IMR-90 (cell line): ENCODE results near the gene C2CD4C. TPM values are rescaled to one million over a fixed set of nuclear protein-coding genes. Genes with fewer than 3 reads are reported as not detected.
"Not testable (repeated sequence)": the region's sequence is repeated elsewhere in the genome, so short reads cannot be mapped to it uniquely, and the experiment has no call there.

Source experiments
- ATAC-seq: fragments of 200-7000 bp; cut with Tn5 transposase; 2 replicates; pipeline ENCODE4 v1.9.1; 2020; ENCODE audit warnings: low read depth, mild to moderate bottlenecking, moderate library complexity
- BruUV-seq: library from RNA; stranded (reverse); fragments of 400-500 nt; replicated peaks from 2 replicates; lab custom pipeline; 2021; lab: Mats Ljungman, UMichigan
- CTCF ChIA-PET: fragments of 300-600 bp; formaldehyde crosslinking; extraction: SDS; loops from one replicate; lab custom pipeline; 2021; ENCODE audit warnings: antibody characterized with exemption; lab: Yijun Ruan, JAX
- POLR2A ChIA-PET: fragments of 300-600 bp; sonication (Branson Sonifier 250); formaldehyde crosslinking; loops from one replicate; lab custom pipeline; 2022; ENCODE audit warnings: antibody characterized with exemption; ENCODE audit not compliant: unreplicated experiment; lab: Charles Lee
- DNase-seq: peaks from one replicate; pipeline ENCODE4 v3.0.0; 2013
- H2AFZ ChIP-seq: replicated peaks from 2 replicates; pipeline ENCODE3; 2013; ENCODE audit warnings: low read length, mild to moderate bottlenecking; ENCODE audit not compliant: poor library complexity
- H2AK5ac ChIP-seq: 2 replicates; pipeline ENCODE4 v1.6.1; 2013; ENCODE audit warnings: low read depth, low read length, inconsistent platforms
- H2AK9ac ChIP-seq: replicated peaks from 2 replicates; pipeline ENCODE3; 2013; ENCODE audit warnings: mild to moderate bottlenecking, low read depth, low read length, moderate library complexity; ENCODE audit not compliant: poor library complexity
- H2BK120ac ChIP-seq: 2 replicates; pipeline ENCODE4 v1.6.1; 2013; ENCODE audit warnings: low read depth, low read length, inconsistent platforms
- H2BK15ac ChIP-seq: 3 replicates; pipeline ENCODE4 v1.6.1; 2013; ENCODE audit warnings: low read depth, low read length, inconsistent platforms
- H2BK20ac ChIP-seq: 2 replicates; pipeline ENCODE4 v1.6.1; 2013; ENCODE audit warnings: low read depth, mild to moderate bottlenecking, inconsistent platforms, low read length, moderate library complexity
- H2BK5ac ChIP-seq: 2 replicates; pipeline ENCODE4 v1.6.1; 2013; ENCODE audit warnings: mild to moderate bottlenecking, low read depth, low read length, inconsistent platforms; ENCODE audit not compliant: poor library complexity, severe bottlenecking
- H3K14ac ChIP-seq: replicated peaks from 2 replicates; pipeline ENCODE4 v1.6.1; 2013; ENCODE audit warnings: low read depth, low read length, inconsistent platforms
- H3K18ac ChIP-seq: 2 replicates; pipeline ENCODE4 v1.6.1; 2013; ENCODE audit warnings: low read depth, low read length, control low read depth
- H3K23ac ChIP-seq: 2 replicates; pipeline ENCODE4 v1.6.1; 2013; ENCODE audit warnings: low read depth, low read length, inconsistent platforms
- H3K27ac ChIP-seq: 2 replicates; pipeline ENCODE4 v1.5.1; 2013; ENCODE audit warnings: mild to moderate bottlenecking, control low read depth, low read length; ENCODE audit not compliant: insufficient read depth
- H3K27me3 ChIP-seq: 2 replicates; pipeline ENCODE4 v1.6.1; 2013; ENCODE audit warnings: low read length; ENCODE audit not compliant: control insufficient read depth, insufficient read depth
- H3K36me3 ChIP-seq: 2 replicates; pipeline ENCODE4 v1.6.1; 2013; ENCODE audit warnings: low read length, mixed read lengths; ENCODE audit not compliant: control insufficient read depth, insufficient read depth
- H3K4ac ChIP-seq: 2 replicates; pipeline ENCODE4 v1.6.1; 2013; ENCODE audit warnings: low read depth, low read length, inconsistent platforms
- H3K4me1 ChIP-seq: 2 replicates; pipeline ENCODE4 v1.6.1; 2013; ENCODE audit warnings: low read length, mixed read lengths; ENCODE audit not compliant: control insufficient read depth, insufficient read depth
- H3K4me2 ChIP-seq: 2 replicates; pipeline ENCODE4 v1.6.1; 2013; ENCODE audit warnings: low read depth, mild to moderate bottlenecking, control low read depth, low read length, moderate library complexity
- H3K4me3 ChIP-seq: 2 replicates; pipeline ENCODE4 v1.5.1; 2013; ENCODE audit warnings: low read depth, mild to moderate bottlenecking, control low read depth, low read length, moderate library complexity; ENCODE audit not compliant: insufficient read depth
- H3K56ac ChIP-seq: 2 replicates; pipeline ENCODE4 v1.6.1; 2013; ENCODE audit warnings: low read length, inconsistent platforms; ENCODE audit not compliant: insufficient read depth; ENCODE audit errors: extremely low read depth
- H3K79me1 ChIP-seq, 2 experiments: 2 replicates each; pipeline ENCODE4 v1.6.1; 2013; ENCODE audit warnings: low read length in 2 of 2, inconsistent platforms in 1 of 2, low read depth in 1 of 2
- H3K9ac ChIP-seq: 2 replicates; pipeline ENCODE4 v1.6.1; 2013; ENCODE audit warnings: low read depth, low read length, control low read depth
- H3K9me1 ChIP-seq: 2 replicates; pipeline ENCODE4 v1.6.1; 2013; ENCODE audit warnings: low read length, inconsistent platforms; ENCODE audit not compliant: insufficient read depth
- H3K9me3 ChIP-seq: 2 replicates; pipeline ENCODE4 v1.6.1; 2013; ENCODE audit warnings: low read length; ENCODE audit not compliant: control insufficient read depth, insufficient read depth
- H4K20me1 ChIP-seq: 2 replicates; pipeline ENCODE4 v1.6.1; 2013; ENCODE audit warnings: low read length, inconsistent platforms; ENCODE audit not compliant: insufficient read depth
- H4K5ac ChIP-seq: 2 replicates; pipeline ENCODE4 v1.6.1; 2013; ENCODE audit warnings: mild to moderate bottlenecking, low read depth, low read length, control low read depth
- H4K8ac ChIP-seq, 2 experiments: 2 replicates each; pipeline ENCODE4 v1.6.1; 2013; ENCODE audit warnings: low read depth in 2 of 2, low read length in 2 of 2, control low read depth in 1 of 2, inconsistent platforms in 1 of 2
- H4K91ac ChIP-seq: 2 replicates; pipeline ENCODE4 v1.6.1; 2013; ENCODE audit warnings: low read depth, low read length, inconsistent platforms; ENCODE audit not compliant: insufficient read depth
- WGBS, 2 experiments: methylation state at CpG; one replicate each; pipeline versions ENCODE4 v1.1.5 to v1.1.7; 2013; ENCODE audit warnings: missing lambda C conversion rate in 2 of 2; ENCODE audit not compliant: insufficient read length in 1 of 2; ENCODE audit errors: extremely low coverage in 2 of 2; 5-methylcytosine and 5-hydroxymethylcytosine counted together
- dilution Hi-C: fragments of 300-500 bp; cut with HindIII; formaldehyde crosslinking; loops from one replicate; pipeline ENCODE4 v1.14.3; 2018; ENCODE audit warnings: low sequenced_read_pairs; ENCODE audit not compliant: unreplicated experiment
- in situ Hi-C: fragments of 300-500 bp; cut with MboI; formaldehyde crosslinking; loops from 3 replicates; pipeline ENCODE4 v1.14.3; 2019; ENCODE audit warnings: low sequenced_read_pairs, inconsistent platforms, mixed read lengths
- intact Hi-C: fragments of 100-400 bp; cut with micrococcal nuclease; formaldehyde crosslinking; loops from 2 replicates; pipeline ENCODE4 v1.10.0; 2022
- polyA plus RNA-seq, 3 experiments: library from polyadenylated mRNA; depleted of rRNA; stranded (reverse); fragments of >200 nt; gene quantifications; 2 replicates each; pipeline ENCODE4 v1.2.3, GENCODE V29; 2012; ENCODE audit warnings: low replicate concordance in 1 of 3
- total RNA-seq: library from RNA; depleted of rRNA; stranded (reverse); fragments of >200 nt; gene quantifications from 2 replicates; pipeline ENCODE4 v1.2.3, GENCODE V29; 2012

The C2CD4C gene
- total and polyA plus RNA-seq, 2 of the 4 experiments (the other 2 are of a cell fraction) = under 0.01 to 0.07 TPM

DNA sequence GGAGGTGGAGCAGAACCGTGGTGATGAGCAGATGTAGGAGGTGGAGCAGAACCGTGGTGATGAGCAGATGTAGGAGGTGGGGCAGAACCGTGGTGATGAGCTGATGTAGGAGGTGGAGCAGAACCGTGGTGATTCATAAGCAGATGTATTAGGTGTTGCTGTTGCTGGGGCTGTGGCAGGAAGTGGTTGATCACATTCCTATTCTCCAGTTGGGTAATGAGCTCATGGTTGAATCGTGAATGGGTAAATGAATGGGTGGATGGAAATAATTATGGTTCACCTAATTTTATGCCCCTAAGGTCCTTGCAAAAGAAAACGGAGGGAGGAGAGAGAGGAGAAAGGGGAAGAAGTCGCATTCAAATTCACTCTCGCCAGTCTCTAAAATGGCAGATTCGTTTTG, 26.4 kb downstream of the C2CD4C start:
- in situ Hi-C loops, H3K9ac ChIP-seq, H4K5ac ChIP-seq, H3K4me2 ChIP-seq, H2BK120ac ChIP-seq, H3K27ac ChIP-seq, H2AK5ac ChIP-seq, H3K56ac ChIP-seq, CTCF ChIA-PET, H3K9me3 ChIP-seq, H3K9me1 ChIP-seq, H4K20me1 ChIP-seq, H3K4ac ChIP-seq, H3K18ac ChIP-seq, H4K8ac ChIP-seq, ATAC-seq, dilution Hi-C loops, H2BK15ac ChIP-seq, H3K27me3 ChIP-seq, H4K91ac ChIP-seq, H3K14ac ChIP-seq, BruUV-seq, H3K79me1 ChIP-seq, H2BK5ac ChIP-seq, H3K36me3 ChIP-seq, H3K4me3 ChIP-seq, POLR2A ChIA-PET, H3K23ac ChIP-seq, H2BK20ac ChIP-seq, H3K4me1 ChIP-seq: not testable (repeated sequence)
- intact Hi-C loops = loop anchor here (5.0 kb wide), 1 partner anchor 125 kb away; the partner anchor contains the start of gene TPGS1
- peak overlapping the region; percentile 71 for H2AFZ ChIP-seq
- H2AK9ac ChIP-seq = peak overlapping the region; percentile 73
- 50% methylated on average over 2 of the region's 9 CpGs; no CpG with 5 or more reads in 1 of the 2 experiments for WGBS, 2 experiments
- peak; percentile 65 for DNase-seq

DNA sequence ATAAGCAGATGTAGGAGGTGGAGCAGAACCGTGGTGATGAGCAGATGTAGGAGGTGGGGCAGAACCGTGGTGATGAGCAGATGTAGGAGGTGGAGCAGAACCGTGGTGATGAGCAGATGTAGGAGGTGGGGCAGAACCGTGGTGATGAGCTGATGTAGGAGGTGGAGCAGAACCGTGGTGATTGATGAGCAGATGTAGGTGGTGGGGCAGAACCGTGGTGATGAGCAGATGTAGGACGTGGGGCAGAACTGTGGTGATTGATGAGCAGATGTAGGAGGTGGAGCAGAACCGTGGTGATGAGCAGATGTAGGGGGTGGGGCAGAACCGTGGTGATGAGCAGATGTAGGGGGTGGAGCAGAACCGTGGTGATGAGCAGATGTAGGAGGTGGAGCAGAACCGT, 27.0 kb downstream of the C2CD4C start:
- H3K4me3 ChIP-seq, H4K8ac ChIP-seq, H2BK20ac ChIP-seq, H3K9me1 ChIP-seq, H3K79me1 ChIP-seq, H3K36me3 ChIP-seq, dilution Hi-C loops, H2BK15ac ChIP-seq, H2BK5ac ChIP-seq, H3K9ac ChIP-seq, ATAC-seq, H3K4ac ChIP-seq, in situ Hi-C loops, H2AFZ ChIP-seq, POLR2A ChIA-PET, H3K27me3 ChIP-seq, H4K91ac ChIP-seq, BruUV-seq, H3K4me1 ChIP-seq, H3K4me2 ChIP-seq, H4K5ac ChIP-seq, H3K23ac ChIP-seq, H3K9me3 ChIP-seq, H3K18ac ChIP-seq, H2AK5ac ChIP-seq, H2AK9ac ChIP-seq, H3K27ac ChIP-seq, H3K14ac ChIP-seq, DNase-seq, H3K56ac ChIP-seq, H2BK120ac ChIP-seq, CTCF ChIA-PET, H4K20me1 ChIP-seq: not testable (repeated sequence)
- intact Hi-C loops = loop anchor here (5.0 kb wide), 1 partner anchor 125 kb away; the partner anchor contains the start of gene TPGS1
- WGBS, 2 experiments = 60% methylated on average over 6 of the region's 11 CpGs; no CpG with 5 or more reads in 1 of the 2 experiments
